Measurements from ENCODE around the gene TBPL1. TPM values are rescaled to one million over a fixed set of nuclear protein-coding genes. Genes with fewer than 3 reads are reported as not detected.
A peak's percentile ranks its signal among the peaks of the same experiment; 100 is the strongest.

Gene TBPL1
- total RNA-seq, 1 experiment from 2014 or later: 40.9 TPM

DNA sequence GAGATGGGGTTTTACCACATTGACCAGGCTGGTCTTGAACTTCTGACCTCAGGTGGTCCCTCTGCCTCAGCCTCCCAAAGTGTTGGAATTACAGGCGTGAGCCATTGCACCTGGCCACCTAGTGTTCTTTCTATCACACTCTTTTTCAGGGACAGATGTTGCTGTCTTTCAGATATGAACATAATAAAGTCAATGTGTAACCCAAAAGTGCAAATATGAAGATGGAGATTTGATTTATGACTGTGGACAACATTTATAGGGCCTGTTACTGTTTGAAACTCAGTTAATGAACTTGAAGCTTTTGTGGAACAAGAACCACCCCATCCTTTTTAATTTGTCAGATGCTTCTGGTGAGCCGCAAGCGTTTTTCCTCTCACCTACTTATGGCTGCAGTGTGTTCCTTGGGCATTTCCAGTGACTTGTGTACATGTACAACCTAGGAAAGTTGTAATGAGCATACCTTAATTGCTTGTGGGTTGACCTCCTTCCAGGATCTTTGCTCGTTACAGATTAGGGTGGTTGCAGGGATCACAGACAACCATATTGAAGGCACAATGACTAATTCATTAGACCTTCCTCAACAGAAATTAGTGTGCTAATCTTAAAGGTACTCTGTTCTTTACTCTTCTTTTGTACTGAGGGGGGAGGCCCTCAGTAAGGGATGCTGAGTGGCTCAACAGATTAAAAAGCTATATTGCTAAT lies 6.8 kb downstream of the TBPL1 start:
- ChIA-PET POLR2A (interaction anchor here (4.5 kb wide), 1 partner anchor 7 kb away, joined by 54 read pairs; the partner anchor contains the start of gene TBPL1), CTCF (no interaction called here)
- Mint-ChIP-seq H3K36me3 (ENCODE audit: insufficient read depth, unreplicated experiment) (peaks cover 17% of the 10 kb centered on the region), H3K27ac (ENCODE audit: low read depth, unreplicated experiment) (no peak overlapping the region), H3K9me3 (ENCODE audit: unreplicated experiment) (no peaks in the 10 kb centered on the region), H3K27me3 (ENCODE audit: insufficient read depth, unreplicated experiment) (no peaks in the 10 kb centered on the region), H3K4me1 (ENCODE audit: insufficient read depth, unreplicated experiment) (peaks cover 43% of the 10 kb centered on the region), H3K4me3 (ENCODE audit: unreplicated experiment) (no peak overlapping the region)
- intact Hi-C loops (cut with micrococcal nuclease): no loop called here
- TF ChIP-seq, protein P1, sequence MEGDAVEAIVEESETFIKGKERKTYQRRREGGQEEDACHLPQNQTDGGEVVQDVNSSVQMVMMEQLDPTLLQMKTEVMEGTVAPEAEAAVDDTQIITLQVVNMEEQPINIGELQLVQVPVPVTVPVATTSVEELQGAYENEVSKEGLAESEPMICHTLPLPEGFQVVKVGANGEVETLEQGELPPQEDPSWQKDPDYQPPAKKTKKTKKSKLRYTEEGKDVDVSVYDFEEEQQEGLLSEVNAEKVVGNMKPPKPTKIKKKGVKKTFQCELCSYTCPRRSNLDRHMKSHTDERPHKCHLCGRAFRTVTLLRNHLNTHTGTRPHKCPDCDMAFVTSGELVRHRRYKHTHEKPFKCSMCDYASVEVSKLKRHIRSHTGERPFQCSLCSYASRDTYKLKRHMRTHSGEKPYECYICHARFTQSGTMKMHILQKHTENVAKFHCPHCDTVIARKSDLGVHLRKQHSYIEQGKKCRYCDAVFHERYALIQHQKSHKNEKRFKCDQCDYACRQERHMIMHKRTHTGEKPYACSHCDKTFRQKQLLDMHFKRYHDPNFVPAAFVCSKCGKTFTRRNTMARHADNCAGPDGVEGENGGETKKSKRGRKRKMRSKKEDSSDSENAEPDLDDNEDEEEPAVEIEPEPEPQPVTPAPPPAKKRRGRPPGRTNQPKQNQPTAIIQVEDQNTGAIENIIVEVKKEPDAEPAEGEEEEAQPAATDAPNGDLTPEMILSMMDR (IDR thresholded peaks at IDR 0.05; ENCODE audit: unreplicated experiment): no peak
- no peak for DNase-seq (ENCODE audit: unreplicated experiment)
- BruUV-seq (replicated peaks): no TSS peak

- Mint-ChIP-seq H3K9me3 (ENCODE audit: unreplicated experiment) (no peaks in the 10 kb centered on the region), H3K4me1 (ENCODE audit: insufficient read depth, unreplicated experiment) (peaks cover 31% of the 10 kb centered on the region), H3K4me3 (ENCODE audit: unreplicated experiment) (no peak overlapping the region), H3K27me3 (ENCODE audit: insufficient read depth, unreplicated experiment) (no peaks in the 10 kb centered on the region), H3K27ac (ENCODE audit: low read depth, unreplicated experiment) (no peak overlapping the region), H3K36me3 (ENCODE audit: insufficient read depth, unreplicated experiment) (peaks cover 13% of the 10 kb centered on the region)
- no peak for DNase-seq (ENCODE audit: unreplicated experiment)
- TF ChIP-seq, protein P1 (IDR thresholded peaks at IDR 0.05; ENCODE audit: unreplicated experiment): no peak
- intact Hi-C loops (cut with micrococcal nuclease): no loop called here
- BruUV-seq (replicated peaks): no TSS peak
- POLR2A ChIA-PET: interaction anchor here (0.6 to 4.5 kb wide), 4 partner anchors 9 to 148 kb away, joined by 3 to 54 read pairs (median 4); partner anchors contain the start of gene TBPL1
- CTCF ChIA-PET: interaction anchor here (0.6 to 2.3 kb wide), 9 partner anchors 8 to 140 kb away, joined by 3 to 16 read pairs (median 4); no protein-coding TSS in a partner anchor
Measured at GRCh38 chr6:133961831-133962230, 8.8 kb downstream of the TBPL1 start.

DNA sequence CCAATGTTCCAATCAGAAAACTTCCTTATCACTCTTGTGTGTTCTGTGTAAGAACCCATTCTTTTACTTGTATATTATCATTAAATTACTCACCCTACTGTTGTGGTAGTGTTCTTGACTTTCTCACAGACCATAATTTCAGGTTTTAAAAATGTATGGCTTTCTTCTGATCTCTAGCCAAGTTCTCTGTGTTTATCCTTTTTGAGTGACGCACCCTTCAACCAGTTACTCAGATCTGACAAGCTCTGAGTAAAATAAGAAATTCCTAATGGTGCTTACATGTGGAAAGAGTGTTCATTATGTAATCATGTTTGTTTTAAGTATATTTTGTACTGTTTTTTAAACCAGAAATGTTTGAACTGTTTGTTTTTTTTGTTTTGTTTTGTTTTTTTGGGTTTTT lies 11.0 kb downstream of the TBPL1 start:
- no TSS peak for BruUV-seq (replicated peaks)
- TF ChIP-seq, protein P1 (IDR thresholded peaks at IDR 0.05; ENCODE audit: unreplicated experiment): no peak
- Mint-ChIP-seq H3K36me3 (ENCODE audit: insufficient read depth, unreplicated experiment) (peaks cover 12% of the 10 kb centered on the region), H3K9me3 (ENCODE audit: unreplicated experiment) (no peaks in the 10 kb centered on the region), H3K4me1 (ENCODE audit: insufficient read depth, unreplicated experiment) (peaks cover 31% of the 10 kb centered on the region), H3K27me3 (ENCODE audit: insufficient read depth, unreplicated experiment) (no peaks in the 10 kb centered on the region), H3K27ac (ENCODE audit: low read depth, unreplicated experiment) (peak overlapping the region; percentile 22), H3K4me3 (ENCODE audit: unreplicated experiment) (no peak overlapping the region)
- intact Hi-C loops (cut with micrococcal nuclease): no loop called here
- ChIA-PET POLR2A (interaction anchor here (0.6 to 4.5 kb wide), 5 partner anchors 11 to 826 kb away, joined by 3 to 54 read pairs (median 4); partner anchors contain the start of gene TBPL1), CTCF (interaction anchor here (0.7 to 8.3 kb wide), 5 partner anchors 9 to 538 kb away, joined by 3 to 72 read pairs (median 4); no protein-coding TSS in a partner anchor)
- DNase-seq (ENCODE audit: unreplicated experiment): peak; percentile 82

DNA sequence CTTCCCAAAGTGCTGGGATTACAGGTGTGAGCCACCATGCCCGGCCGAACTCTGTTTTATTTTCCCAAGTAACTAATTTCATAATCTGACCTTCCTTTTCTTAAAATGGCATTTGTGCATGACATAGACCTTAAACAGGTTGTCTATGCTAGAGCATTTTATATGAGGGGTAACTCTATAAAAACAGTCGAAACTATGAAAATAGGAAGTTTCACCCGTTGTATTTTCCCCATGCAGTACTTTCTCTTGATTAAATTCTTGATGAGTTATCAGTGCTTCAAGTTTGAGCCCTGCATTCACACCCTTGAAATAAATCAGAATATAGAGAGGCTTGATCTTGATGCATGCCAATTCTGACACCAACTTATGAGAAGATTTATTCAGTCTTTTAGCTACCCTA lies 11.7 kb downstream of the TBPL1 start:
- POLR2A ChIA-PET: interaction anchor here (0.9 to 4.5 kb wide), 6 partner anchors 11 to 96 kb away, joined by 3 to 54 read pairs (median 10); partner anchors contain the start of gene TBPL1
- Mint-ChIP-seq H3K36me3 (ENCODE audit: insufficient read depth, unreplicated experiment) (peaks cover 8% of the 10 kb centered on the region), H3K4me1 (ENCODE audit: insufficient read depth, unreplicated experiment) (peaks cover 31% of the 10 kb centered on the region), H3K4me3 (ENCODE audit: unreplicated experiment) (no peak overlapping the region), H3K9me3 (ENCODE audit: unreplicated experiment) (no peaks in the 10 kb centered on the region), H3K27me3 (ENCODE audit: insufficient read depth, unreplicated experiment) (no peaks in the 10 kb centered on the region), H3K27ac (ENCODE audit: low read depth, unreplicated experiment) (no peak overlapping the region)
- intact Hi-C loops (cut with micrococcal nuclease): no loop called here
- TF ChIP-seq, protein P1 (IDR thresholded peaks at IDR 0.05; ENCODE audit: unreplicated experiment): no peak
- no peak for DNase-seq (ENCODE audit: unreplicated experiment)
- CTCF ChIA-PET: interaction anchor here (0.7 to 8.3 kb wide), 7 partner anchors 8 to 537 kb away, joined by 3 to 72 read pairs (median 4); no protein-coding TSS in a partner anchor
- BruUV-seq (replicated peaks): no TSS peak

Measured in MCF 10A (cell line).